Duodenal mucosa (tissue), 2 donors: ENCODE measurements around the gene TBC1D14.

Experiments
- H3K27ac ChIP-seq: one replicate; pipeline ENCODE4 v1.7.0; 2013; ENCODE audit warnings: low read depth, low read length
- H3K27me3 ChIP-seq, 2 donors: one replicate each; pipeline ENCODE4 v1.7.0; 2013; ENCODE audit warnings: low read length in 2 of 2, control low read depth in 1 of 2; ENCODE audit not compliant: insufficient read depth in 2 of 2, control insufficient read depth in 1 of 2
- H3K36me3 ChIP-seq, 2 donors: one replicate each; pipeline ENCODE4 v1.7.0; 2013; ENCODE audit warnings: low read length in 2 of 2, control low read depth in 1 of 2; ENCODE audit not compliant: insufficient read depth in 2 of 2, control insufficient read depth in 1 of 2
- H3K4me1 ChIP-seq, 2 donors: one replicate each; pipeline ENCODE4 v1.7.0; 2013; ENCODE audit warnings: low read length in 2 of 2, control low read depth in 1 of 2; ENCODE audit not compliant: insufficient read depth in 2 of 2, control insufficient read depth in 1 of 2
- H3K4me3 ChIP-seq, 2 donors: one replicate each; pipeline ENCODE4 v1.7.0; 2013; ENCODE audit warnings: low read length in 2 of 2, low read depth in 1 of 2
- H3K9ac ChIP-seq, 2 donors: one replicate each; pipeline ENCODE4 v1.7.0; 2013; ENCODE audit warnings: low read length in 2 of 2, low read depth in 1 of 2
- H3K9me3 ChIP-seq, 2 donors: one replicate each; pipeline ENCODE4 v1.7.0; 2013; ENCODE audit warnings: low read length in 2 of 2, control low read depth in 1 of 2; ENCODE audit not compliant: control insufficient read depth in 1 of 2

TBC1D14 gene

GRCh38 chr4:7024336-7024890 lies 114.8 kb downstream of the TBC1D14 start:
- H3K9ac ChIP-seq, result no peak overlapping the region
- peaks cover 28 to 76% of the 10 kb centered on the region in 2 donors for H3K36me3 ChIP-seq
- no peak overlapping the region for H3K4me3 ChIP-seq
- H3K4me1 ChIP-seq, result no peaks in the 10 kb centered on the region
- H3K27me3 ChIP-seq, result no peaks in the 10 kb centered on the region
- H3K9me3 ChIP-seq, result no peaks in the 10 kb centered on the region
- H3K27ac ChIP-seq, result no peak overlapping the region

- Histone ChIP-seq H3K9me3 (no peaks in the 10 kb centered on the region), H3K9ac (no peak overlapping the region), H3K4me3 (no peak overlapping the region), H3K27ac (no peak overlapping the region), H3K36me3 (peaks cover 28 to 82% of the 10 kb centered on the region in 2 donors), H3K27me3 (no peaks in the 10 kb centered on the region), H3K4me1 (no peaks in the 10 kb centered on the region)
These were observed 115.5 kb downstream of the TBC1D14 start for GRCh38 chr4:7025040-7025602.

- Histone ChIP-seq H3K9me3 (no peaks in the 10 kb centered on the region), H3K27me3 (no peaks in the 10 kb centered on the region), H3K4me1 (no peaks in the 10 kb centered on the region), H3K9ac (no peak overlapping the region), H3K4me3 (no peak overlapping the region), H3K36me3 (peaks cover 34 to 87% of the 10 kb centered on the region in 2 donors), H3K27ac (no peak overlapping the region)
These were observed 116.5 kb downstream of the TBC1D14 start for GRCh38 chr4:7026107-7026506.

- Histone ChIP-seq H3K36me3 (peaks cover 44 to 89% of the 10 kb centered on the region in 2 donors), H3K27me3 (no peaks in the 10 kb centered on the region), H3K9ac (no peak overlapping the region), H3K4me1 (no peaks in the 10 kb centered on the region), H3K27ac (no peak overlapping the region), H3K4me3 (no peak overlapping the region), H3K9me3 (no peaks in the 10 kb centered on the region)
These were observed 117.7 kb downstream of the TBC1D14 start for GRCh38 chr4:7027284-7027683.

GRCh38 chr4:7027913-7028312 lies 118.3 kb downstream of the TBC1D14 start:
- Histone ChIP-seq H3K9me3 (no peaks in the 10 kb centered on the region), H3K36me3 (peaks cover 46 to 91% of the 10 kb centered on the region in 2 donors), H3K27ac (no peak overlapping the region), H3K4me1 (no peaks in the 10 kb centered on the region), H3K9ac (no peak overlapping the region), H3K27me3 (no peaks in the 10 kb centered on the region), H3K4me3 (no peak overlapping the region)

GRCh38 chr4:7029212-7029611 lies 119.6 kb downstream of the TBC1D14 start:
- H3K9ac ChIP-seq, result no peak overlapping the region
- H3K36me3 ChIP-seq, result peaks cover 43 to 82% of the 10 kb centered on the region in 2 donors
- H3K4me3 ChIP-seq, result no peak overlapping the region
- H3K27me3 ChIP-seq, result no peaks in the 10 kb centered on the region
- H3K27ac ChIP-seq, result no peak overlapping the region
- no peaks in the 10 kb centered on the region for H3K9me3 ChIP-seq
- H3K4me1 ChIP-seq, result no peaks in the 10 kb centered on the region

GRCh38 chr4:7029921-7030320 lies 120.3 kb downstream of the TBC1D14 start:
- no peak overlapping the region for H3K4me3 ChIP-seq
- no peaks in the 10 kb centered on the region for H3K27me3 ChIP-seq
- no peak overlapping the region for H3K9ac ChIP-seq
- no peaks in the 10 kb centered on the region for H3K9me3 ChIP-seq
- no peak overlapping the region for H3K27ac ChIP-seq
- no peaks in the 10 kb centered on the region for H3K4me1 ChIP-seq
- peaks cover 38 to 75% of the 10 kb centered on the region in 2 donors for H3K36me3 ChIP-seq

- H3K9me3 ChIP-seq, result no peaks in the 10 kb centered on the region
- no peaks in the 10 kb centered on the region for H3K27me3 ChIP-seq
- H3K27ac ChIP-seq, result no peak overlapping the region
- no peak overlapping the region for H3K9ac ChIP-seq
- H3K4me3 ChIP-seq, result no peak overlapping the region
- no peaks in the 10 kb centered on the region for H3K4me1 ChIP-seq
- H3K36me3 ChIP-seq, result peaks cover 34 to 66% of the 10 kb centered on the region in 2 donors
These were observed 121.2 kb downstream of the TBC1D14 start for GRCh38 chr4:7030856-7031255.

GRCh38 chr4:7031558-7032449 lies 122.2 kb downstream of the TBC1D14 start:
- Histone ChIP-seq H3K9ac (no peak overlapping the region), H3K9me3 (no peaks in the 10 kb centered on the region), H3K4me1 (no peaks in the 10 kb centered on the region), H3K36me3 (peaks cover 31 to 57% of the 10 kb centered on the region in 2 donors), H3K27ac (no peak overlapping the region), H3K4me3 (no peak overlapping the region), H3K27me3 (no peaks in the 10 kb centered on the region)

- H3K27me3 ChIP-seq, result no peaks in the 10 kb centered on the region
- no peak overlapping the region for H3K4me3 ChIP-seq
- no peak overlapping the region for H3K27ac ChIP-seq
- H3K36me3 ChIP-seq, result peaks cover 31 to 49% of the 10 kb centered on the region in 2 donors
- no peaks in the 10 kb centered on the region for H3K9me3 ChIP-seq
- no peak overlapping the region for H3K9ac ChIP-seq
- H3K4me1 ChIP-seq, result no peaks in the 10 kb centered on the region
These were observed 123.0 kb downstream of the TBC1D14 start for GRCh38 chr4:7032596-7032995.
